Mesenchymal stem cell (in vitro differentiated cells and primary cell): ENCODE data around the gene TBXA2R.
A peak's percentile ranks its signal among the peaks of the same experiment; 100 is the strongest.

Experiments used
- DNase-seq: peaks from one replicate; pipeline ENCODE4 v3.0.0-alpha.2; 2013
- H2AFZ ChIP-seq: one replicate; pipeline ENCODE4 v1.6.1; 2013; ENCODE audit warnings: low read depth, mild to moderate bottlenecking, control low read depth, inconsistent platforms, low read length, moderate library complexity
- H2AK5ac ChIP-seq: 2 replicates; pipeline ENCODE4 v1.6.1; 2013; ENCODE audit warnings: low read length, moderate library complexity, mild to moderate bottlenecking, inconsistent platforms; ENCODE audit not compliant: severe bottlenecking
- H2BK120ac ChIP-seq: one replicate; pipeline ENCODE4 v1.6.1; 2013; ENCODE audit warnings: low read depth, mild to moderate bottlenecking, inconsistent platforms, low read length, moderate library complexity
- H2BK12ac ChIP-seq, 2 experiments: one replicate each; pipeline ENCODE4 v1.6.1; 2013; ENCODE audit warnings: inconsistent platforms in 2 of 2, low read length in 2 of 2, mild to moderate bottlenecking in 2 of 2, moderate library complexity in 2 of 2, control low read depth in 1 of 2
- H2BK15ac ChIP-seq: one replicate; pipeline ENCODE4 v1.6.1; 2013; ENCODE audit warnings: mild to moderate bottlenecking, low read depth, inconsistent platforms; ENCODE audit not compliant: poor library complexity, severe bottlenecking
- H2BK5ac ChIP-seq: 2 replicates; pipeline ENCODE4 v1.6.1; 2013; ENCODE audit warnings: low read depth, mild to moderate bottlenecking, low read length, control low read depth, inconsistent platforms; ENCODE audit not compliant: poor library complexity, severe bottlenecking
- H3K14ac ChIP-seq, 2 experiments: one replicate each; pipeline ENCODE4 v1.6.1; 2013; ENCODE audit warnings: inconsistent platforms in 2 of 2, low read length in 2 of 2, control low read depth in 1 of 2, mild to moderate bottlenecking in 1 of 2, moderate library complexity in 1 of 2
- H3K18ac ChIP-seq, 2 experiments: one replicate each; pipeline ENCODE4 v1.6.1; 2013; ENCODE audit warnings: inconsistent platforms in 2 of 2, low read length in 2 of 2, control low read depth in 1 of 2, low read depth in 1 of 2, mild to moderate bottlenecking in 1 of 2
- H3K23ac ChIP-seq, 2 experiments: one replicate each; pipeline ENCODE4 v1.6.1; 2013; ENCODE audit warnings: inconsistent platforms in 2 of 2, low read length in 2 of 2, mild to moderate bottlenecking in 2 of 2, moderate library complexity in 2 of 2, control low read depth in 1 of 2
- H3K27ac ChIP-seq: 2 replicates; pipeline ENCODE4 v1.5.1; 2013; ENCODE audit warnings: mild to moderate bottlenecking, moderate library complexity, low read length, control low read depth, inconsistent platforms; ENCODE audit not compliant: poor library complexity, severe bottlenecking
- H3K27me3 ChIP-seq, 2 experiments: 2 replicates each; pipeline versions ENCODE4 v1.6.1 to v1.7.0; 2013; ENCODE audit warnings: low read length in 2 of 2, mild to moderate bottlenecking in 2 of 2, moderate library complexity in 2 of 2, control low read depth in 1 of 2, inconsistent platforms in 1 of 2; ENCODE audit not compliant: control insufficient read depth in 1 of 2, insufficient read depth in 1 of 2
- H3K36me3 ChIP-seq, 2 experiments: 2 replicates each; pipeline versions ENCODE4 v1.6.1 to v1.7.0; 2013; ENCODE audit warnings: low read length in 2 of 2, control low read depth in 1 of 2, inconsistent platforms in 1 of 2, low read depth in 1 of 2, mild to moderate bottlenecking in 1 of 2; ENCODE audit not compliant: insufficient read depth in 2 of 2, control insufficient read depth in 1 of 2
- H3K4ac ChIP-seq, 2 experiments: one replicate each; pipeline ENCODE4 v1.6.1; 2013; ENCODE audit warnings: inconsistent platforms in 2 of 2, low read length in 2 of 2, mild to moderate bottlenecking in 2 of 2, moderate library complexity in 2 of 2, control low read depth in 1 of 2, low read depth in 1 of 2
- H3K4me1 ChIP-seq: 2 replicates; pipeline ENCODE4 v1.6.1; 2013; ENCODE audit warnings: low read depth, low read length, control low read depth; ENCODE audit not compliant: control insufficient read depth, insufficient read depth
- H3K4me2 ChIP-seq: 2 replicates; pipeline ENCODE4 v1.6.1; 2013; ENCODE audit warnings: low read length, mild to moderate bottlenecking, inconsistent platforms; ENCODE audit not compliant: poor library complexity, severe bottlenecking
- H3K4me3 ChIP-seq, 2 experiments: 2 replicates each; pipeline versions ENCODE4 v1.5.1 to v1.7.0; 2013; ENCODE audit warnings: low read length in 2 of 2, mild to moderate bottlenecking in 2 of 2, control low read depth in 1 of 2, low read depth in 1 of 2; ENCODE audit not compliant: insufficient read depth in 1 of 2
- H3K79me1 ChIP-seq: replicated peaks from 2 replicates; pipeline ENCODE4 v1.6.1; 2013; ENCODE audit warnings: mild to moderate bottlenecking, control low read depth, low read length, inconsistent platforms; ENCODE audit not compliant: poor library complexity, severe bottlenecking
- H3K9ac ChIP-seq: 2 replicates; pipeline ENCODE4 v1.7.0; 2013; ENCODE audit warnings: mild to moderate bottlenecking, low read length, moderate library complexity
- H3K9me3 ChIP-seq: 2 replicates; pipeline ENCODE4 v1.7.0; 2013; ENCODE audit warnings: mild to moderate bottlenecking, low read length; ENCODE audit not compliant: control insufficient read depth
- H4K8ac ChIP-seq: one replicate; pipeline ENCODE4 v1.6.1; 2013; ENCODE audit warnings: inconsistent platforms, mild to moderate bottlenecking, low read length, moderate library complexity
- H4K91ac ChIP-seq: one replicate; pipeline ENCODE4 v1.6.1; 2013; ENCODE audit warnings: mild to moderate bottlenecking, low read length, inconsistent platforms
- WGBS: methylation state at CpG from one replicate; pipeline ENCODE4 v1.1.7; 2013; ENCODE audit warnings: mixed read lengths; 5-methylcytosine and 5-hydroxymethylcytosine counted together

The TBXA2R gene

DNA sequence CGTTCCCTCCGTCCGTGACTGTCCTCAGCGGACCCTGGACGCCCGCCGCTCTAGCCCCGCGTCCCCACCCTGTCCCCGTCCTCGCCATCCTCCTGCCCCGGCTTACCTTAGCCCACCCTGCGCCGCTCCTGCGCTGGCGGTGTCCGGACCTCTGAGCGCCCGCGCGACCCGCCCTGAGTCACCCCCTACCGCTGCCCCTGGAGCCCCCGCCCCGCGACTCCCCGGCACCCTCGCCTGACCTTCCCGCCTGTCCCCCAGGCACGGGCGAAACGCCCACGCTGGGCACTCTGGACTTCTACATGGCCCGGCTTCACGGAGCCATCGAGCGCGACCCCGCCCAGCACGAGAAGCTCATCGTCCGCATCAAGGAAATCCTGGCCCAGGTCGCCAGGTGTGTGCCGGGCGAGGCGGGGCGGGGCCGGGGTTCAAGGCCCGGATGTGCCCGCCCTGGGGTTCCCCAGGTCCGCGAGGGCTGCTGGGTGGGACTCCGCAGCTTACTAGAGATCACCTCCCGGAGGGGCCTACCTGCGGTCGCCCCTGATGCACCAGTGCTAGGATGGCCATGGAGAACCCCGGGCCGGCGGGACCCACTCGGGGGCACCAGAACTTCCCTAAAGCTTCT lies 28.8 kb downstream of the TBXA2R start:
- no peak overlapping the region for H4K8ac ChIP-seq
- 41% methylated on average over 58 of the region's 60 CpGs for WGBS
- H3K4me1 ChIP-seq: peaks cover 26% of the 10 kb centered on the region
- H3K79me1 ChIP-seq: peaks cover 14% of the 10 kb centered on the region
- no peak overlapping the region for H2BK5ac ChIP-seq
- no peak overlapping the region for H3K4me2 ChIP-seq
- no peak overlapping the region for H3K27ac ChIP-seq
- peak overlapping the region; percentile 49 for H2BK120ac ChIP-seq
- no peak for DNase-seq
- H3K18ac ChIP-seq: peak overlapping the region in 1 of 2 experiments; percentile 43
- no peaks in the 10 kb centered on the region for H3K9me3 ChIP-seq
- H3K27me3 ChIP-seq: no peaks in the 10 kb centered on the region
- H4K91ac ChIP-seq: no peak overlapping the region
- no peak overlapping the region for H2AFZ ChIP-seq
- no peak overlapping the region for H3K23ac ChIP-seq
- no peak overlapping the region for H3K4ac ChIP-seq
- no peak overlapping the region for H3K4me3 ChIP-seq
- no peak overlapping the region for H3K14ac ChIP-seq
- peaks cover 15 to 50% of the 10 kb centered on the region in 2 experiments for H3K36me3 ChIP-seq
- peak overlapping the region; percentile 44 for H2BK15ac ChIP-seq
- H2AK5ac ChIP-seq: no peak overlapping the region
- no peak overlapping the region for H3K9ac ChIP-seq
- peak overlapping the region in 1 of 2 experiments; percentile 37 for H2BK12ac ChIP-seq

DNA sequence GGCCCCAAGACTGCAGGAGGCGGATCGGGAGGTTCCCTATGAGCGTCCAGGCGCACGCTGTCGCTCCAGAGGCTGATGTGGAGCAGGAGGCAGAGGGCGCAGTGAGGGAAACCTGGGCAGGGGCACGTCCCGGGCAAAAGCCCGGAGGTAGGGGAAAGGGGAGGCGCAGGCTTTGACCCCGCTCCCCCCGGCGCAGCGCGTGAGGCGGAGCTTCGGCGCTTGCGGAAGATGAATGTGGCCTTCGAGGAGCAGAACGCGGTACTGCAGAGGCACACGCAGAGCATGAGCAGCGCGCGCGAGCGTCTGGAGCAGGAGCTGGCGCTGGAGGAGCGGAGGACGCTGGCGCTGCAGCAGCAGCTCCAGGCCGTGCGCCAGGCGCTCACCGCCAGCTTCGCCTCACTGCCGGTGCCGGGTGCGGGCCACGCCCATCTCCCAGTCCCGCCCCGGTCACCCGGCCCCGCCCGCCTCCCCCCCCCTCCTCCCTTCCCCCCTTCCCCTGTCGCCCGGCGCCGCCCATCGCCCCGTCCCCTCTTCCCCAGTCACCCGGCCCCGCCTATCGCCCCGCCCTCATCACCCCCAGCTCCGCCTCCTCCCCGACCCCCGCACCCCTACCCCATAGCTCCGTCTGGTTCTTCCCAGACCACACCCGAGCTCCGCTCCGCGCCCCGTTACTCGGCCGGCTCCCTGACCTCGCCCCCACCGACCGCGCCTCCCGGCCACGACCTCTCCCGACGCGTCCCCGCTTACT lies 29.8 kb downstream of the TBXA2R start:
- Histone ChIP-seq H4K8ac (peak overlapping the region; percentile 90), H3K23ac (peak overlapping the region in 1 of 2 experiments; percentile 34), H3K9me3 (no peaks in the 10 kb centered on the region), H3K4me3 (peak overlapping the region; percentile 29 to 50), H3K14ac (peak overlapping the region in 1 of 2 experiments; percentile 13), H3K4me2 (peak overlapping the region; percentile 77), H2BK12ac (peak overlapping the region in 1 of 2 experiments; percentile 37), H2AK5ac (peak overlapping the region; percentile 31), H3K18ac (peak overlapping the region; percentile 41 to 89), H3K4me1 (peaks cover 30% of the 10 kb centered on the region), H2BK5ac (no peak overlapping the region), H3K27me3 (no peaks in the 10 kb centered on the region), H2BK15ac (peak overlapping the region; percentile 13), H2AFZ (no peak overlapping the region), H3K79me1 (peaks cover 19% of the 10 kb centered on the region), H2BK120ac (no peak overlapping the region), H4K91ac (peak overlapping the region; percentile 93), H3K27ac (no peak overlapping the region), H3K9ac (peak overlapping the region; percentile 32), H3K4ac (peak overlapping the region in 1 of 2 experiments; percentile 22), H3K36me3 (peaks cover 15 to 50% of the 10 kb centered on the region in 2 experiments)
- DNase-seq: peak; percentile 82
- WGBS: 5% methylated on average over 40 of the region's 78 CpGs

DNA sequence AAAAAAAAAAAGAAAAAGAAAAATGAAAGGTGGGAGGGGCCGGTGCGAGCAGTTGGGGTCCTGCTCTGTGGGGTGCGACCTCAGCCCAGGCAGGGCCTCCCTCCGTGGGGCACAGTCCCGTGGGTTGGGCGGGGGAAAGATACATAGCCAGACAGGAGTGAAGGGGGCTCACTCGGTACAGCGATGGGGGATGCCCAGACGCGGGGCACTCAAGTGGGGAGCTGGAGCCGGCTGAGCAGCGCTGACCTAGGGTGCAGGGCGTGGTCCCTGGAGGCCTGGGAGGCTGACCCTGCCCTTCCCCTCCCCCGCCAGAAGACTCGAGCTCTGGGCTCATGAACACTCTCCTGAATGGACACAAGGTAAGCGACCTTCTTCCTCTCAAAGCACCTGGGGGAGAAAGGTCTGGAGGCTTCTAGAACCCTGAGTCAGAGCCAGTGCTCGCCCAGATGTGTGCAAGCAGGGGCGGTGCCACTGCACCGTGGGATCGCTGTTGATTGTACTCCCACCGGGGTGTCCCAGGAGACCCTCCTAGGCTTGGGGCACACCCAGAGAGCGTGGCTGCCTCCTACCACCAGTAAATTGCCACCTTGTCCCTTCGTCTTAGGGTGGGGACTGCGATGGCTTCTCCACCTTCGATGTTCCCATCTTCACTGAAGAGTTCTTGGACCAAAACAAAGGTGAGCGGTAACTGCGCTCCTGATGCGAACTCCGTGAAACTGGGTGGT lies 30.6 kb downstream of the TBXA2R start:
- 76% methylated on average over 29 of the region's 29 CpGs for WGBS
- peak overlapping the region; percentile 77 for H3K4me2 ChIP-seq

More for the DNA sequence above, 30.6 kb downstream of the TBXA2R start:
- peak overlapping the region; percentile 37 to 71 for H3K18ac ChIP-seq
- peak overlapping the region; percentile 13 for H2BK15ac ChIP-seq
- H3K4me1 ChIP-seq: peaks cover 31% of the 10 kb centered on the region
- peak overlapping the region in 1 of 2 experiments; percentile 75 for H2BK12ac ChIP-seq
- H3K9me3 ChIP-seq: no peaks in the 10 kb centered on the region
- H2BK5ac ChIP-seq: no peak overlapping the region
- H4K8ac ChIP-seq: peak overlapping the region; percentile 23
- no peak overlapping the region for H3K27ac ChIP-seq
- no peak overlapping the region for H2BK120ac ChIP-seq
- no peak overlapping the region for H2AFZ ChIP-seq
- peak overlapping the region; percentile 29 to 50 for H3K4me3 ChIP-seq
- peak overlapping the region; percentile 69 for H4K91ac ChIP-seq
- peaks cover 15 to 50% of the 10 kb centered on the region in 2 experiments for H3K36me3 ChIP-seq
- H3K14ac ChIP-seq: peak overlapping the region in 1 of 2 experiments; percentile 13
- H3K9ac ChIP-seq: peak overlapping the region; percentile 32
- DNase-seq: no peak
- peak overlapping the region; percentile 31 for H2AK5ac ChIP-seq
- H3K27me3 ChIP-seq: no peaks in the 10 kb centered on the region
- H3K4ac ChIP-seq: peak overlapping the region in 1 of 2 experiments; percentile 32
- peaks cover 21% of the 10 kb centered on the region for H3K79me1 ChIP-seq
- H3K23ac ChIP-seq: peak overlapping the region in 1 of 2 experiments; percentile 34
